Endothelial cell of umbilical vein (primary cell): Measurements from ENCODE around the gene KCNK2. TPM values are rescaled to one million over a fixed set of nuclear protein-coding genes. Genes with fewer than 3 reads are reported as not detected.
A peak's percentile ranks its signal among the peaks of the same experiment; 100 is the strongest.

Experiments used
- BruUV-seq: library from RNA; stranded (reverse); fragments of 400-500 nt; replicated peaks from 2 replicates; lab custom pipeline; 2021; lab: Mats Ljungman, UMichigan
- CTCF ChIA-PET: fragments of 300-600, 350-600 bp; sonication (Branson Sonifier 250); formaldehyde crosslinking; loops from one replicate; lab custom pipeline; 2021; ENCODE audit warnings: antibody characterized with exemption, inconsistent platforms; lab: Charles Lee
- POLR2A ChIA-PET: fragments of 300-600, 350-600 bp; sonication (Branson Sonifier 250); formaldehyde crosslinking; loops from one replicate; lab custom pipeline; 2021; ENCODE audit warnings: antibody characterized with exemption, inconsistent platforms; lab: Charles Lee
- DNase-seq: peaks from one replicate; pipeline ENCODE4 v3.0.0-alpha.2; 2011; ENCODE audit warnings: low read depth, low spot score
- FAIRE-seq: peaks from 2 replicates; lab custom pipeline; 2011; peaks lifted over from hg19 to GRCh38; lab: Jason Lieb, UNC
- H2AFZ ChIP-seq: 2 replicates; pipeline ENCODE4 v1.6.0; 2012; ENCODE audit warnings: low read depth, low read length, control low read depth, inconsistent platforms
- H3K27ac ChIP-seq: 2 replicates; pipeline ENCODE4 v1.5.1; 2011; ENCODE audit warnings: low read depth, mild to moderate bottlenecking, control low read depth, low read length, moderate library complexity; ENCODE audit not compliant: insufficient read depth
- H3K27me3 ChIP-seq, 2 experiments: 2 replicates each; pipeline versions ENCODE4 v1.6.0 to v1.6.1; 2011; ENCODE audit warnings: low read length in 2 of 2, mixed read lengths in 1 of 2; ENCODE audit not compliant: control insufficient read depth in 2 of 2, insufficient read depth in 2 of 2
- H3K36me3 ChIP-seq, 2 experiments: 2 replicates in 1 of 2; 3 replicates in 1 of 2; pipeline ENCODE4 v1.5.1; 2011; ENCODE audit warnings: low read length in 2 of 2, mild to moderate bottlenecking in 1 of 2, moderate library complexity in 1 of 2; ENCODE audit not compliant: control insufficient read depth in 2 of 2, insufficient read depth in 2 of 2; ENCODE audit errors: extremely low read depth in 1 of 2
- H3K4me1 ChIP-seq: 3 replicates; pipeline ENCODE4 v1.5.1; 2011; ENCODE audit warnings: mild to moderate bottlenecking, low read length; ENCODE audit not compliant: control insufficient read depth, insufficient read depth; ENCODE audit errors: extremely low read depth
- H3K4me2 ChIP-seq: 2 replicates; pipeline ENCODE4 v1.6.1; 2011; ENCODE audit warnings: low read length, control low read depth, mixed read lengths; ENCODE audit not compliant: insufficient read depth
- H3K4me3 ChIP-seq, 3 experiments: fragments of 200-600 bp in 1 of 3; sonication (generic), shearing (Covaris generic) in 1 of 3; replicated peaks in 1 of 3; 2 replicates each; pipeline ENCODE4 v1.5.1; 2011 to 2016; ENCODE audit warnings: control low read depth in 3 of 3, low read length in 3 of 3, mild to moderate bottlenecking in 2 of 3, inconsistent platforms in 1 of 3, low read depth in 1 of 3, moderate library complexity in 1 of 3; ENCODE audit not compliant: insufficient read depth in 1 of 3
- H3K79me2 ChIP-seq: 2 replicates; pipeline ENCODE4 v1.6.0; 2012; ENCODE audit warnings: low read length, inconsistent platforms; ENCODE audit not compliant: control insufficient read depth, insufficient read depth
- H3K9ac ChIP-seq: replicated peaks from 2 replicates; pipeline ENCODE3; 2011; ENCODE audit warnings: low read length, control low read depth; ENCODE audit not compliant: insufficient read depth; ENCODE audit errors: extremely low read depth
- H3K9me1 ChIP-seq: replicated peaks from 3 replicates; pipeline ENCODE4 v1.6.0; 2011; ENCODE audit warnings: mild to moderate bottlenecking, low read length; ENCODE audit not compliant: control insufficient read depth, insufficient read depth; ENCODE audit errors: extremely low read depth
- H3K9me3 ChIP-seq: replicated peaks from 2 replicates; pipeline ENCODE4 v1.5.1; 2012; ENCODE audit warnings: low read length, inconsistent platforms; ENCODE audit not compliant: control insufficient read depth, insufficient read depth
- H4K20me1 ChIP-seq: replicated peaks from 2 replicates; pipeline ENCODE3; 2011; ENCODE audit warnings: mild to moderate bottlenecking, low read length; ENCODE audit not compliant: control insufficient read depth, insufficient read depth; ENCODE audit errors: extremely low read depth
- EZH2 ChIP-seq: IDR thresholded peaks from 2 replicates; pipeline ENCODE4 v1.6.1; 2012; ENCODE audit warnings: borderline replicate concordance, low read depth, mild to moderate bottlenecking, moderate library complexity, low read length, inconsistent platforms; ENCODE audit not compliant: severe bottlenecking
- FOS ChIP-seq: IDR thresholded peaks from 2 replicates; pipeline ENCODE4 v1.6.1; 2011; ENCODE audit warnings: mild to moderate bottlenecking, low read length, moderate library complexity, borderline replicate concordance; ENCODE audit not compliant: insufficient read depth
- GATA2 ChIP-seq: IDR thresholded peaks from 2 replicates; pipeline ENCODE4 v1.7.0; 2011; ENCODE audit warnings: low read depth, mild to moderate bottlenecking, moderate library complexity, mixed read lengths, low read length; ENCODE audit not compliant: insufficient read length, insufficient read depth
- JUN ChIP-seq: IDR thresholded peaks from 2 replicates; pipeline ENCODE4 v1.6.1; 2011; ENCODE audit warnings: borderline replicate concordance, low read depth; ENCODE audit not compliant: insufficient read length, insufficient read depth
- MYC ChIP-seq: IDR thresholded peaks from one replicate; pipeline ENCODE4 v1.6.1; 2011; ENCODE audit warnings: mild to moderate bottlenecking, low read depth, low read length
- POLR2A ChIP-seq: IDR thresholded peaks from 2 replicates; pipeline ENCODE4 v1.6.1; 2012; ENCODE audit warnings: low read depth, mild to moderate bottlenecking, control low read depth, low read length
- POLR2AphosphoS5 ChIP-seq: IDR thresholded peaks from 2 replicates; pipeline ENCODE4 v1.6.1; 2012; ENCODE audit warnings: low read depth, mild to moderate bottlenecking, control low read depth, low read length, moderate library complexity; ENCODE audit not compliant: insufficient read depth
- dilution Hi-C: fragments of 300-500 bp; cut with MboI; formaldehyde crosslinking; loops from one replicate; pipeline ENCODE4 v1.15.0; 2019; ENCODE audit warnings: low sequenced_read_pairs; ENCODE audit not compliant: extremely low pct_ligation_motif_present
- intact Hi-C: fragments of 100-400 bp; cut with micrococcal nuclease; formaldehyde crosslinking; loops from one replicate; pipeline ENCODE4 v1.10.0; 2022
- polyA plus RNA-seq, 4 experiments: library from polyadenylated mRNA; depleted of rRNA in 3 of 4; stranded (reverse) in 3 of 4; unstranded in 1 of 4; fragments of >200 nt; gene quantifications; 2 replicates each; pipeline versions ENCODE4 v1.2.1 to v1.2.3, GENCODE V29; 2011 to 2012; ENCODE audit warnings: missing spikeins in 1 of 4
- total RNA-seq: library from RNA; stranded (reverse); gene quantifications from 2 replicates; pipeline ENCODE4 v1.2.3, GENCODE V29; 2021
- TF ChIP-seq, protein P1 (sequence below): IDR thresholded peaks from 2 replicates; pipeline ENCODE4 v1.6.1; 2011; ENCODE audit not compliant: insufficient read depth, insufficient read length
- TF ChIP-seq, protein P2 (sequence below), 2 donors: IDR thresholded peaks; 1 replicate in 1 of 2; 2 replicates in 1 of 2; pipeline ENCODE4 v1.5.1; 2011; ENCODE audit warnings: low read length in 2 of 2, mild to moderate bottlenecking in 2 of 2, moderate library complexity in 2 of 2, control low read depth in 1 of 2, inconsistent platforms in 1 of 2, low read depth in 1 of 2; ENCODE audit not compliant: insufficient read depth in 1 of 2; ENCODE audit errors: extremely low read depth in 1 of 2

KCNK2 gene
- total and polyA plus RNA-seq, 2 donors (not counting 3 experiments of a cell fraction or from before 2014, with no cell fraction given) = 0.08 to 0.46 TPM

DNA sequence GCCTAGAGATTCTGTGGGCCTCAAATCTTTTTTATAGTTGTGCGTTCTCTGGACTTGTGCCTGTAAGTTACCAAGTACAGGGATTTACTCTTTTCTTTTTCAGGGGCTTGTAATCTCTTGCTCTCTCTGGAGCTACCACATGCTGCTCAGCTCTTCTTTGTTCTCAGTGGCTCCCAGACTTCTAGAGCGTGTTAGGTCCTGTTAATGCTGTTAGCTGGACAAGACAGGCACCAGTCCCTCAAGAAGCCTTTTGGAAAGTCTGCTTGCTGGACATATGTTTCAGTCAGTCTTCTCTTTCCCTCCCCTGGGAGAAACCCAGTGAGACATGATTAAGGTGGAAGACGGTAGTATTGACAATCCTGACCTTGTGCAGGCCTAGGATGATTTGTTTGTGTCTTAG, 29.4 kb downstream of the KCNK2 start:
- intact Hi-C loops = no loop called here
- CTCF ChIA-PET = interaction anchor here (1.0 to 1.5 kb wide), 2 partner anchors 9 to 36 kb away, joined by 3 read pairs; no protein-coding TSS in a partner anchor

DNA sequence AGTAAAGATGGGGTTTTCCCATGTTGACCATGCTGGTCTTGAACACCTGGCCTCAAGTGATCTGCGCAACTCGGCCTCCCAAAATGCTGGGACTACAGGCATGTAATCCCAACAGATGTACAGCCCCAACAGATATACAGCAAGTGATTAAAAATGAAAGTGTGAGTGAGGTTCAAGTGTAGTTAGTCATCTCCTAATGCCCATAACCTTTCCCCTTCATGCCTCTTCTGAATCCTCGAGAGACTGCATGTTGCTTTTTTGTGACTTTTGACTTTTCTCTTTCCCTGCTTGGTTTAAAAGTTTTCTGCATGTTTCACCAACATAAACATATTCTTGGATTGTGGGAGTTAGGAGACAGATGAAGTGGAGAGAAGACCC, 31.2 kb downstream of the KCNK2 start:
- Histone ChIP-seq H3K9ac (no peak overlapping the region), H3K9me1 (no peaks in the 10 kb centered on the region), H3K36me3 (no peaks in the 10 kb centered on the region), H3K27me3 (no peaks in the 10 kb centered on the region), H3K4me2 (peak overlapping the region; percentile 76), H3K27ac (peak overlapping the region; percentile 87), H3K4me1 (peaks cover 22% of the 10 kb centered on the region), H3K4me3 (no peak overlapping the region), H4K20me1 (no peaks in the 10 kb centered on the region), H3K79me2 (no peaks in the 10 kb centered on the region), H2AFZ (no peak overlapping the region), H3K9me3 (no peaks in the 10 kb centered on the region)
- intact Hi-C loops = loop anchor here (1.0 kb wide), 5 partner anchors 26 to 457 kb away; no protein-coding TSS in a partner anchor
- DNase-seq (no peak), FAIRE-seq (no peak)
- ChIA-PET CTCF (interaction anchor here (1.0 to 1.3 kb wide), 7 partner anchors 10 to 410 kb away, joined by 3 to 4 read pairs (median 3); no protein-coding TSS in a partner anchor), POLR2A (no interaction called here)
- no peak for TF ChIP-seq MYC
- TF ChIP-seq POLR2AphosphoS5 = no peak
- no peak for TF ChIP-seq JUN
- TF ChIP-seq GATA2 = no peak
- TF ChIP-seq, protein P1, sequence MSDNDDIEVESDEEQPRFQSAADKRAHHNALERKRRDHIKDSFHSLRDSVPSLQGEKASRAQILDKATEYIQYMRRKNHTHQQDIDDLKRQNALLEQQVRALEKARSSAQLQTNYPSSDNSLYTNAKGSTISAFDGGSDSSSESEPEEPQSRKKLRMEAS = no peak
- TF ChIP-seq POLR2A = no peak
- no peak for TF ChIP-seq EZH2
- no peak for TF ChIP-seq FOS
- TF ChIP-seq, protein P2, sequence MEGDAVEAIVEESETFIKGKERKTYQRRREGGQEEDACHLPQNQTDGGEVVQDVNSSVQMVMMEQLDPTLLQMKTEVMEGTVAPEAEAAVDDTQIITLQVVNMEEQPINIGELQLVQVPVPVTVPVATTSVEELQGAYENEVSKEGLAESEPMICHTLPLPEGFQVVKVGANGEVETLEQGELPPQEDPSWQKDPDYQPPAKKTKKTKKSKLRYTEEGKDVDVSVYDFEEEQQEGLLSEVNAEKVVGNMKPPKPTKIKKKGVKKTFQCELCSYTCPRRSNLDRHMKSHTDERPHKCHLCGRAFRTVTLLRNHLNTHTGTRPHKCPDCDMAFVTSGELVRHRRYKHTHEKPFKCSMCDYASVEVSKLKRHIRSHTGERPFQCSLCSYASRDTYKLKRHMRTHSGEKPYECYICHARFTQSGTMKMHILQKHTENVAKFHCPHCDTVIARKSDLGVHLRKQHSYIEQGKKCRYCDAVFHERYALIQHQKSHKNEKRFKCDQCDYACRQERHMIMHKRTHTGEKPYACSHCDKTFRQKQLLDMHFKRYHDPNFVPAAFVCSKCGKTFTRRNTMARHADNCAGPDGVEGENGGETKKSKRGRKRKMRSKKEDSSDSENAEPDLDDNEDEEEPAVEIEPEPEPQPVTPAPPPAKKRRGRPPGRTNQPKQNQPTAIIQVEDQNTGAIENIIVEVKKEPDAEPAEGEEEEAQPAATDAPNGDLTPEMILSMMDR (IDR thresholded peaks at IDR 0.05; ENCODE audit: extremely low read depth in 1 of 2, insufficient read depth in 1 of 2, low read depth in 1 of 2, low read length in 2 of 2) = no peak
- no TSS peak for BruUV-seq
- dilution Hi-C loops = no loop called here

More for the DNA sequence above, 29.4 kb downstream of the KCNK2 start:
- no peak overlapping the region for H3K4me3 ChIP-seq
- no peaks in the 10 kb centered on the region for H4K20me1 ChIP-seq
- no peak overlapping the region for H3K4me2 ChIP-seq
- no peaks in the 10 kb centered on the region for H3K9me1 ChIP-seq
- POLR2A ChIA-PET = no interaction called here
- no peak overlapping the region for H3K9ac ChIP-seq
- H3K36me3 ChIP-seq = no peaks in the 10 kb centered on the region
- H3K4me1 ChIP-seq = peaks cover 22% of the 10 kb centered on the region
- H3K27me3 ChIP-seq = no peaks in the 10 kb centered on the region
- no peak overlapping the region for H2AFZ ChIP-seq
- no TSS peak for BruUV-seq
- dilution Hi-C loops = no loop called here
- no peaks in the 10 kb centered on the region for H3K79me2 ChIP-seq
- H3K9me3 ChIP-seq = no peaks in the 10 kb centered on the region
- H3K27ac ChIP-seq = no peak overlapping the region
- DNase-seq (no peak), FAIRE-seq (no peak)
- TF ChIP-seq MYC (no peak), EZH2 (no peak), JUN (no peak)
- TF ChIP-seq, protein P1 = no peak
